IPS-NIHi7 (cell line): ENCODE measurements around the gene KIFC3.
A peak's percentile ranks its signal among the peaks of the same experiment; 100 is the strongest.
"Not testable (repeated sequence)": the region's sequence is repeated elsewhere in the genome, so short reads cannot be mapped to it uniquely, and the experiment has no call there.

ENCODE experiments used
- DNase-seq: peaks from one replicate; pipeline ENCODE4 v3.0.0; 2012; ENCODE audit warnings: mixed read lengths; ENCODE audit errors: extremely low spot score

Gene KIFC3

GRCh38 chr16:57824888-57825287 is 22.6 kb upstream of the KIFC3 start:
- DNase-seq = no peak

GRCh38 chr16:57823836-57824235 is 21.5 kb upstream of the KIFC3 start:
- DNase-seq = no peak

- DNase-seq = no peak
Observed at GRCh38 chr16:57822856-57823255, 20.6 kb upstream of the KIFC3 start.

- DNase-seq = no peak
Observed at GRCh38 chr16:57822018-57822553, 19.8 kb upstream of the KIFC3 start.

GRCh38 chr16:57821149-57821971 is 19.1 kb upstream of the KIFC3 start:
- no peak for DNase-seq

DNA sequence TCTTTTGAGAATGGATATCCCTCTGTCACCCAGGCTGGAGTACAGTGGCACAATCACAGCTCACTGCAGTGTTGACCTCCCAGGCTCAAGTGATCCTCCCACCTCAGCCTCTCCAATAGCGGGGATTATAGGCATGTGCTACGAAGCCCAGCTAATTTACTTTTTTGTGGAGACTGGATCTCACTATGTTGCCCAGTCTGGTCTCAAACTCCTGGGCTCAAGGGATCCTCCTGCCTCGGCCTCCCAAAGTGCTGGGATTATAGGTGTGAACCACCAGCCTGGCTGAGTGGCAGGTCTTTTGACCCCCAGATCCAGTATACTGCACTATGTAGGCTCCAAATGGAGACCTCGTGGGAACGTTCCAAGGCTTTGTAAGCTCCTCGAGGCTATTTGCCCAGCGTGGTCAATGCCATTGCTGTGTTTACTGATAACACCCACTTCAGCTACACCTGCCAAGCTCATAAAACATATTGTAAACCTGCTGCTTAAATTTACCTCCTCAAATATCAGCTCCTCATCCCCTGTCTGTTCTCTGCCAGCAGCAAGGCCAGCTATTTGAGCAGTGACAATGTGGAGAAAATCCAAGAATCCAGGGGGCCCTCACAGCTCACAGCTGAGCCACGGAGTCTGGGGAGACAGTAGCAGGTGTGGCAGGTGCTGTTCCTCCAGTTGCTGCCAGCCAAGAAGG is 16.2 kb upstream of the KIFC3 start:
- DNase-seq = no peak

- DNase-seq = no peak
Observed at GRCh38 chr16:57817680-57818079, 15.4 kb upstream of the KIFC3 start.

- peak; percentile 84 for DNase-seq
Observed at GRCh38 chr16:57815987-57816745, 13.9 kb upstream of the KIFC3 start.

GRCh38 chr16:57814896-57815295 is 12.6 kb upstream of the KIFC3 start:
- DNase-seq = no peak

- no peak for DNase-seq
Observed at GRCh38 chr16:57813466-57813865, 11.2 kb upstream of the KIFC3 start.

GRCh38 chr16:57811340-57811739 is 9.0 kb upstream of the KIFC3 start:
- DNase-seq = not testable (repeated sequence)

- peak; percentile 73 for DNase-seq
Observed at GRCh38 chr16:57810197-57811031, 8.1 kb upstream of the KIFC3 start.

DNA sequence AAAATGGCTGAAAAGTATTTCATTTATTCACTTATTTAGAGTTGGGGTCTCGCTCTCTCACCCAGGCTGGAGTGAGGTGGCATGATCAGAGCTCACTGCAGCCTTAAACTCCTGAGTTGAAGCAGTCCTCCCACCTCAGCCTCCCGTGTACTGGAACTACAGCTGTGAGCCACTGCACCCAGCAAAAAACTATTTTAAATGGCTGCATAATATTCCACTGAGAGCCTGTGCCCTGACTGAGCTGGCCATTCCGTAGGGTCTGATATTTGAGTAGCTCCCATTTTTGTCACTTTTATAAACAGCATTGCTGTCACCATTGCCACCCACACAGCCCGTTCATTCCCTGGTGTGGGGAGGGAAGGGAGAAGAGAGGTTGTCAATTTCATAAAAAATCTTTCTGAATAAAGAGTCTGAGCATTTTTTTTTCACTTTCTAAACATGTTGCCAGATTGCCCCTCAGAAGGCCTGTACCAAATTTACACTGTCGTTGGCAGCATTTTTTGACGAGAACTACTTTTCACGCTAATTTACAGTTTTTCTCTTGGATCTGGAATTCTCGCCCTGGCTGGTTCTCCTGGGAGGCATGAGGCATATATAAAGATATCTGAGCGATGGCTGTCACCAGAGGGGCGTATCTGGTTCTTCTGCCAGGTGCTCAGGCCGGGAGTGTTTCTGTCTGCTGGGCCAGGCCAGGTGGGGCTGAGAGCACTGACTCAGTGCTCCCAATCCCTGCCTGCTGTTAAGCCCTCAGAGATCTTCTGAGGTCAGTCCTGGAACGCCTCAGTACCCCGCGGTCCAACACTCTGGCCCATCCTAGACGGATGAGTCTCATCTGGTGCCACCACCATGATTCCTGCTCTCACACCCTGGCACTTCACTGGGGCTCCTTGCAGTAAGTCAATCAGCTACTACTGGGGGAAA is 7.2 kb upstream of the KIFC3 start:
- DNase-seq = no peak

- no peak for DNase-seq
Observed at GRCh38 chr16:57808589-57809228, 6.4 kb upstream of the KIFC3 start.

GRCh38 chr16:57807968-57808528 is 5.8 kb upstream of the KIFC3 start:
- DNase-seq = peak; percentile 84

GRCh38 chr16:57807252-57807967 is 5.1 kb upstream of the KIFC3 start:
- DNase-seq = no peak

- DNase-seq = no peak
Observed at GRCh38 chr16:57805176-57805575, 2.9 kb upstream of the KIFC3 start.

GRCh38 chr16:57804111-57804837 is 2.0 kb upstream of the KIFC3 start:
- DNase-seq = no peak
